H7 (cell line): ENCODE data around the gene KCNN3. TPM values are rescaled to one million over a fixed set of nuclear protein-coding genes. Genes with fewer than 3 reads are reported as not detected.

ENCODE experiments used
- DNase-seq: peaks from one replicate; pipeline ENCODE4 v3.0.0; 2012
- H3K27me3 ChIP-seq: 2 replicates; pipeline ENCODE4 v1.6.0; 2011; ENCODE audit warnings: mild to moderate bottlenecking, low read length; ENCODE audit not compliant: control insufficient read depth, insufficient read depth
- H3K36me3 ChIP-seq: replicated peaks from 2 replicates; pipeline ENCODE4 v1.5.1; 2011; ENCODE audit warnings: low read length; ENCODE audit not compliant: control insufficient read depth, insufficient read depth
- H3K4me3 ChIP-seq: 2 replicates; pipeline ENCODE4 v1.5.1; 2011; ENCODE audit warnings: low read depth, mild to moderate bottlenecking, control low read depth, low read length, moderate library complexity; ENCODE audit not compliant: insufficient read depth
- total RNA-seq: library from RNA; depleted of rRNA; stranded (reverse); fragments of >200 nt; shearing (Covaris generic); gene quantifications from 2 replicates; pipeline ENCODE4 v1.2.3, GENCODE V29; 2014

Gene KCNN3
- total RNA-seq, 1 experiment from 2014 or later: 0.62 TPM

DNA sequence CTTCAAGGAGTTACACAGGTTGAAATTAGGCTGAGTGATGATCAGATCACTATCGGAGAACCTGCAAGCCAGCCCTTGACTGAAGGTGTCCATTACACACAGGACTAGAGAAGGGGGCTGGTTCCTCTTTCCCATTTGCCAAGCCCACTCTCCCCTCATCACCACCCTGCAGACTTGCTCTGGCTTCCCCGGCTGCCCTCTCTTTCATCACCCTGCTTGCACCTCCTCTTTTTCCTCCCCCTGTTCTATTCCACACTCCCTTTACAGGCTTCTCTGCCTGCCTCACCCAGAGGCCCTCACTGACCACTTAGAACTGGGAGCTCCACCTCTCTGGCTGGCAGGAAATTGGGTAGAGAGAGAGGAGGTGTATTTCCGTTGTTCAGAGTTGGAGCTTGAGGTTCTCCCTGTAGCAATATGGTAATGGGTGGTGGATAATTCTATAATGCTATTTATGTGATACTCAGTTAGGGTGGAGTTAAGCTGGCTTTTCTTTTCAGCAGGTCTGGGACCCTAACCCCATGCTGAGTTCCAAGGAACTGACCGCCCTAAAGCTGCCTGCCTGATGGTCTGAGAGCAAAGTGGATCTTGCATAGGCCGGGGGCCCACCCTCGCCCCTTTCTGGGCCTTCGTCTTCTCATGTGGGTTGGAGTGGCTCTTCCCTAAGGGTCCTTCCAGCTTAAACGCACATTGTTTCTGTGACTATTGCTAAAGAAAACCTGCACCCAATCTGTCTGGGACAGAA is 150.3 kb downstream of the KCNN3 start:
- no peak overlapping the region for H3K4me3 ChIP-seq
- H3K36me3 ChIP-seq: no peaks in the 10 kb centered on the region
- H3K27me3 ChIP-seq: no peaks in the 10 kb centered on the region
- DNase-seq: no peak

DNA sequence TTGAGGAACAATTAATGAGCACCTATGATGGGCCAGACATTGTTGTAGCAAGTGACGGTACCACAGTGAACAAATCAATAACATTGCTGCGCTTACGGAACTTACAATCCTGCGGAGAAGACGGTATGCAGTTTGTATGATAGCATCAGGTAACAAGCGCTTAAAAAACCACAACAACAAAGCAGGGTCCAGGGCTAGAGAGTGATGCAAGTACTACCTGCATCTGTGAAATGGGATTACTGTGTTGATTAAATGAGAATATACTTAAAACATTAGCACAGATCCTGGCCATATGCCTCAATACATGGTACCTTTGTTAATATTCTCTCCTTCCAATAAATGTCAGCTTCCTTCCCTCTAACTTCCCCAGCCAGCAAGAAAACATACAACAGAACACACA is 151.5 kb downstream of the KCNN3 start:
- no peaks in the 10 kb centered on the region for H3K27me3 ChIP-seq
- no peak overlapping the region for H3K4me3 ChIP-seq
- no peaks in the 10 kb centered on the region for H3K36me3 ChIP-seq
- no peak for DNase-seq

DNA sequence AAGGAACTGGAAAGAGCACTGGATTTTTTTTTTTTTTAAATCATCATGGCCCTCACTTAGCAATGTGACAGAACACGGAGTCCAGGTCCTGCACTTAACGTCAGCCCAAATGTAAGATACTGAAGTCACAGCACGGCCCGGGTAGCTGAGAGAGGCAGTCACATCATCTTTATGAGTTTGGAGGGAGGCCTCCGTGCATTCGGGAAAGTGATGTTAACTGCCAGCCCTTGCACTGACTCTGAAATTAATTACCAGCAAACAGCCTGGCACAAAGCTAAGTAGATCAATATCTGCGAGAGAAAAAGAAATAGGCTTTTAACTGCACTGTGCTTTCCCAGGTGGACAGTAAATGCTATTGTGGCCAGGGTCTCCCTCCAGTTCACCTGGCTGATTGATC is 152.6 kb downstream of the KCNN3 start:
- Histone ChIP-seq H3K36me3 (no peaks in the 10 kb centered on the region), H3K4me3 (no peak overlapping the region), H3K27me3 (no peaks in the 10 kb centered on the region)
- DNase-seq: no peak

DNA sequence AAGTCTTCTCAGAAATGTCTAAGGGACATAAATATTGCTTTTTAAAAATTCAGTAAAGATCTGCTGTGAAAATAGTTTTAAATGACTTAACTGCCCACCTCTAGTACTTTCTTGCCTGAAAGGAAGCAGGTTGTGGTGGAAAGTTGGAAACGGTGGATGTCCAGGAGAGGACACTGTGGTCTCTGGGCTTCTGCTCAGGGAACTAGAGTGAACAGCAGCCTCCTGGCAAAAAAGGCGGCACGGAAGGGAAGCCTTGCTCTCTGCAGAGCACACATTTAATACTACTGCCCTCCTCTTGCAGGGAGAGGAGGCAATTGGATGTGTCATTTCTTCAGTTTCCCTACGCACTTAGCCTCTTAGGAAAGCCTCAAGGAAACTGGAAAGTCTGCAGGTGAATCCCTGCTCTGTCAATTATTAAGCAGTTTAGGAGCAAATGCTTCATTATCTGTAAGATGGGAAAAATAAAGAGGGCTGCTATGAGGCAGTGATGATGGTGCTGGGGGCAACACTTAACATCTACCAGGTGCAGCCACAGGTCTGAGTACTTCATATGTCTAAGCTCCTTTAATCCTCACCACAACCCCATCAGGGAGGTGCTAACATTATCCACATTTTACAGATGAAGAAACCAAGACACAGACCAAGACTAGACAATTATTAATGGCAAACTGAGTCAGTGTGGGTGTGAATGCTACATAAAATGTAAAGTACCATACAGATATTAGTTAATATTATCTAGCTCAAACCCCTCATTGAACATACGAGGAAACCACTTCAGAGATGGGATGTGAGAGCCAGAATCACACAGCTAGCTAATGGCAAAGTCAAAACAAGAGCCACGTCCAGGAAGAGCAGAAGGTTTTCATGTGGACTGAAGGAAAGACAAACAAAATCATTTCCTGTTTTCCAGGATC is 153.2 kb downstream of the KCNN3 start:
- H3K4me3 ChIP-seq: no peak overlapping the region
- no peaks in the 10 kb centered on the region for H3K36me3 ChIP-seq
- no peak for DNase-seq
- no peaks in the 10 kb centered on the region for H3K27me3 ChIP-seq

DNA sequence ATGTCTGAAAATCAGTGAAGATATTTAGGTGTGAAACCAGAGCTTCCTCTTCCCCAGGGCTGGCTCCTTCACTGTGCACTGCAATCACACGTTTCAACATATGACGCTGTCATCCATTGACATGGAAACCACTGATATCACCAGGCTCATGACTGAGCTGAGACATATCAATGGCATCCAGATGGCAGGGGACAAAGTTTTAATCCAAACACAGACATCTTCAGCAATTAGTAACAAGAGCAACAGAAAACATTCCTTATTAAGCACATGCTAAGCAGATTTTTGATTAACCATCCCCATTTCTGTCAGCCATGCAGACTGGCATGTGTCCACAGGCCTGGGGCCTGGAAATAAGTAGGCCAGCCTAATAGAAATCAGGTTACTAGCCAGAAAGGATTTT is 154.1 kb downstream of the KCNN3 start:
- Histone ChIP-seq H3K36me3 (no peaks in the 10 kb centered on the region), H3K4me3 (no peak overlapping the region), H3K27me3 (no peaks in the 10 kb centered on the region)
- no peak for DNase-seq

DNA sequence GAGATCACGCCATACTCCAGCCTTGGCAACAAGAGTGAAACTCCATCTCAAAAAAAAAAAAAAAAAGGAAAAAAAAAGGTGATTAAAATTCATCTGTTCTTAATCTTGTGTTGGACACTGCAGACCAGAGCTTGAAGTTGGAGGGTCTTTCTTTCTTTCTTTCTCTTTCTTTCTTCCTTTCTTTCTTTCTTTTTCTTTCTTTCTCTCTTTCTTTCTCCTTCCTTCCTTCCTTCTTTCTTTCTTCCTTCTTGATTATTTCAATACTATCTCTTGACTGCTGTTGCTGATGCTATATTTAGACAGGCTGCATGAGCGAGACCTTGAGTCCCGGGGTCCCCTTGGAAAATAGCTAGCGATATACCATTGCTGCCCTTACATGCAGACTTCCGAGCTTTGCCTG is 154.7 kb downstream of the KCNN3 start:
- DNase-seq: no peak
- Histone ChIP-seq H3K27me3 (no peaks in the 10 kb centered on the region), H3K36me3 (no peaks in the 10 kb centered on the region), H3K4me3 (no peak overlapping the region)

DNA sequence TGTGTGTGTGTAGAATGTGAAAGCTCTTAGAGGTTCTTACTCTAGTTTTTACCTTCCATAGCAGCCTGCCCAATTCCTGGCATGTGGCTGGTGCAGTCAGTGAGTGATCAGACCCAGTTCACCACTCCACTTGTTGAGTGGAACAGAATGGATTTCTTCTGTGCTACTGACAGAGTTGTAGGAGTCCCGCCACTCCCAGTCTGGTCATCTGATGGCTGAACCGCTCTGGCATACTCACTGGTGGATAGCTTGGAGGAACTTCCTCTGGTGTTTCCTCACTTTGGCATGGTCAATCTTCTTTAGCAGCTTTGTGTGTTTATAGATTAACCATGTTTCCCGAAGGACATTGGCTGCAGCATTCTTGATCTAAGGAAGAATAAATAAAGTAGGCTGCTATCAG is 155.4 kb downstream of the KCNN3 start:
- no peaks in the 10 kb centered on the region for H3K27me3 ChIP-seq
- no peaks in the 10 kb centered on the region for H3K36me3 ChIP-seq
- H3K4me3 ChIP-seq: no peak overlapping the region
- no peak for DNase-seq

DNA sequence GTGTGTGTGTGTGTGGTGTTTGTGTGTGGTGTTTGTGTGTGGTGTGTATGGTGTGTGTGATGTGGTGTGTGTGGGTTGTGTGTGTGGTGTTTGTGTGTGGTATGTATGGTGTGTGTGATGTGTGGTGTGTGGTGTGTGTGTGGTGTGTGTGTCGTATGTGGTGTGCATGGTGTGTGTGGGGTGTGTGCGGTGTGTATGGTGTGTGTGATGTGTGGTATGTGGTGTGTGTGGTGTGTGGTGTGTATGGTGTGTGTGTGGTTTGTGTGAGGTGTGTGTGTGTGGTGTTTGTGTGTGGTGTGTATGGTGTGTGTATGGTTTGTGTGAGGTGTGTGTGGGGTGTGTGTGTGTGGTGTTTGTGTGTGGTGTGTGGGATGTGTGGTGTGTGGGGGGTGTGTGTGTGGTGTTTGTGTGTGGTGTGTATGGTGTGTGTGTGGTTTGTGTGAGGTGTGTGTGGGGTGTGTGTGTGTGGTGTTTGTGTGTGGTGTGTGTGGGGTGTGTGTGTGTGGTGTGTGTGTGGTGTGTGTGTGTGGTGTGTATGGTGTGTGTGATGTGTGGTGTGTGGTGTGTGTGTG is 155.9 kb downstream of the KCNN3 start:
- Histone ChIP-seq H3K27me3 (no peaks in the 10 kb centered on the region), H3K4me3 (no peak overlapping the region), H3K36me3 (no peaks in the 10 kb centered on the region)
- no peak for DNase-seq

DNA sequence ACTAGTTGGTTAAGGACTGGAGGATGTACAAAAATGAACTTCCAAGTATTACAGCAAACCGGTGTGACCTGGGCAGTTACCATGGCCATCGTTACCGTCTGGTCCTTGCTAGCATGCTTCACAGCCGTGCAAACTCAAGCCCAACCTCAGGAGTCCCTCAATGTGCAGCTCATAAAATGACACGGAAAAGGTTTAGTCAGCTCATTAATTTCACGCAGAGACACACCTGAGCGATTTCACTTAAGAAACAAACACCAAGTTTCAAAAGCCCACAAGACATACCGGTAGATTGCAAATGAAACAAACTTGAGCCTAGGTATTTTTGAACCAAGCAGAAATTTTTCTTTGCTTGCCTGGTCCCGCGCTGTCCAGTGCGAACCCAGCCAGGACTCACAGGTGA is 157.1 kb downstream of the KCNN3 start:
- H3K36me3 ChIP-seq: no peaks in the 10 kb centered on the region
- DNase-seq: no peak
- no peaks in the 10 kb centered on the region for H3K27me3 ChIP-seq
- no peak overlapping the region for H3K4me3 ChIP-seq

DNA sequence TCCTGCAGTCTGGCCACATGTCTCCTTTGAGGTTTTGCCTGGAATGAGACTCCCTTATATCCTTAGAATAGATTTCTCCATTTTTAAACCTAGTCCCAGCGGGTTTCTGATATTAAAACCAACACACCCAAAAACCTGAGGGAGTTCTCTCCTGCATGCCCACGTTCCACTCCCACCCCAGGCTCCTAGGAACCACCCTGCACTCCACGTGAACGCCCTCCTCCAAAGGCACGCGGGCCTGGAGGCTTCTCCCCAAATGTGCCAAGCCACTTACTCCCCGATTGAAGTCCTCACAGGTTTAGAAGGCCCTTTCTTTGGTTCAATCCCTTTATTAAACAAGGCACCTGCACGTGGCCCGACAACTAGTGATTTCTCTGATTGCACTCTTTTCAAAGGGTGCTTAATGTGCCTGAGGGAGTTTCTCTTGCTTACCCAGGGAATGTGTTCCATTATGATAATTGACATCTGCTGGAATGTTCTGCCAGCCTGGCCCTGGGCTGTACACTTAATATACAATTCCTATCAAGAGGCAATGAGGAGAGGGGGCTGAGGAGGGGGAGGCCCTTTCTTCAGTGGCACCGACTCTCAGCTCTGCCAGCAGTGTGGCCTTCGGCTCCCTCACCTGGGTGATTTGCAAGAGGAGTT is 157.8 kb downstream of the KCNN3 start:
- H3K27me3 ChIP-seq: no peaks in the 10 kb centered on the region
- no peak overlapping the region for H3K4me3 ChIP-seq
- no peaks in the 10 kb centered on the region for H3K36me3 ChIP-seq
- no peak for DNase-seq

DNA sequence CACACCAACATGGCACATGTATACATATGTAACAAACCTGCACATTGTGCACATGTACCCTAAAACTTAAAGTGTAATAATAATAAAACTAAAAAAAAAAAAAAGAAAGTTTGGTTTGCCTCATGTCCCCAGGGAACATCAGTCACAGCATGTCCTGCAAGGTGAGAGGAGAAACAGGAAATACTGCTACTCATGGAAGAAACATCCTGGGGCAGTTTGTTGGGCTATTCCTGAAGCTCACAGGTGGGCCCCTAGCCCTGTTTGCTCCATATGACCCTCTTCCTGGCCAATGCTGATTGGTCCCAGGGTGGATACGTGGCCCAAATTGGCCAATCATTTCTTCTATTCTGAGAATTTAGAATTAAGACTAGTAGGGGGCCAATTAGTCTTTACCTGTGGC is 158.7 kb downstream of the KCNN3 start:
- no peak for DNase-seq
- Histone ChIP-seq H3K4me3 (no peak overlapping the region), H3K36me3 (no peaks in the 10 kb centered on the region), H3K27me3 (no peaks in the 10 kb centered on the region)

DNA sequence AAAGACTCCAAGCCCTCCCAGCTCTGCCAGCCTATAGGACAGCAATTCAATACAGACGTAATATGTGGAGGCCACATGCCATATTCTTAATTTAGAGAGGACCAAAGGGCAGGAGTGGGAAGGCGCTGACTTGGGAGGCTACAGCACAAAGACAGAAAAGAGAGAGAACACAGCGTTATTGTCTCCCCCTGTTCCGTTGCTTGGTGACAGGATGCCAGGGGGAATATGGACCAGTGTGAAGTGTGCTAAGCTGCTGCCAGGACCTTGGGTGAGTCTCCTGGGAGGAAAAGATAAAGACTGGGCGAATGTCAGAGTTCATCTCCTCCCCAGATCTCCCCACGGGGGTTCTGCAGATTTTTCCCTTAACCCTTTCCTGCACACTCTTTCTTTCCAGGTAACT is 160.0 kb downstream of the KCNN3 start:
- Histone ChIP-seq H3K27me3 (no peaks in the 10 kb centered on the region), H3K36me3 (no peaks in the 10 kb centered on the region), H3K4me3 (no peak overlapping the region)
- no peak for DNase-seq

DNA sequence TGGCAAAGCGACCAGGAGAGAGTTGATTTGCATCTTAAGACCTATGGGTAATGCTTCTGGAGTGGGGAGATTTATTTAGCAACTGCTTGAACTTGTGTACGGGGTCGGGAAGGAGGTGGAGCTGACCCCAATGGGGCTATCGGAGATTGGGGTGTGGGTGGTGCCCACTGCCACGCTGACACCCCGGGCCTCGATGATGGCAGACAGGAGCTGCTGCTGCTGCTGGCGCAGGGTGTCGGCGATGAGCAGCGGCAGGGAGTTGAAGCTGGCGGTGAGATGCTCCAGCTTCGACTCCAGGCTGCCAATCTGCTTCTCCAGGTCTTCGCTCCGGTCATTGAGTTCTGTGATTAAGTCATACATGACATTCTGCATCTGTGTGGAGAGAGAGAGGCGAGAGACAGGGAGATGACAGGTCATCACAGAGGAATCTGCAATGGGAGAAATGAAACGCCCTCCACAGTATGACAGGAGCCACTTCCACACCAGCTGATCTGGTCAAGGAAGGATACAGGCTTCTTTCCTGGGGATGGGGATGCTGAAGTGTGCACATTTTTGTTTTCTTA is 162.1 kb downstream of the KCNN3 start:
- no peaks in the 10 kb centered on the region for H3K36me3 ChIP-seq
- no peak overlapping the region for H3K4me3 ChIP-seq
- no peaks in the 10 kb centered on the region for H3K27me3 ChIP-seq
- no peak for DNase-seq

DNA sequence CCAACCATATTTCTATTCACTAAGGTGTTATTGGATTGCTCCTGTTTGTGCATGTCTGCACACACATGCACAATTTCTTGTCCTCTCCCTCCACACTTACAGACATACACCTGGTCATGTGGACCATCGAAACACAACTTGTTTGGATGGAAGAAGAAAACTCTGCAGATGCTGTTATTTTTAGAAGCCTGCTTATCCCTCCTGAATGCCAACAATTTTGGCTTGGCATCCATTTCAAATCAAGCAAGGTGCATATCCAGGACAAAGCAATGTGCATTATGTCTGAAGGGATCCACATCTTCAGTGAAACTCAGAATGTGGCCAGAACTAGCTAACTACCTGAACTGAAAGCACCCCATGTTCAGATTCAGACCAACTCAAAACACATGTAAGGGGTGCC is 163.2 kb downstream of the KCNN3 start:
- DNase-seq: no peak

More for the DNA sequence above, 163.2 kb downstream of the KCNN3 start:
- Histone ChIP-seq H3K4me3 (no peak overlapping the region), H3K27me3 (no peaks in the 10 kb centered on the region), H3K36me3 (no peaks in the 10 kb centered on the region)
